KMS-11 (cell line): Measurements from ENCODE around the gene LONRF2.

Source experiments
- H2AFZ ChIP-seq: fragments of 200-600 bp; sonication (generic); 2 replicates; pipeline ENCODE4 v1.6.1; 2016; ENCODE audit warnings: antibody characterized with exemption, mixed run types, low read depth
- H3K27ac ChIP-seq: fragments of 200-600 bp; sonication (generic); 2 replicates; pipeline ENCODE4 v1.6.1; 2016; ENCODE audit warnings: mild to moderate bottlenecking, mixed run types
- H3K27me3 ChIP-seq: fragments of 200-600 bp; sonication (generic); 2 replicates; pipeline ENCODE4 v1.6.1; 2017; ENCODE audit warnings: mild to moderate bottlenecking, low read depth, mixed run types, moderate library complexity; ENCODE audit not compliant: insufficient read depth
- H3K36me3 ChIP-seq: fragments of 200-600 bp; sonication (generic); 2 replicates; pipeline ENCODE4 v1.6.1; 2017; ENCODE audit warnings: mild to moderate bottlenecking, mixed run types; ENCODE audit not compliant: insufficient read depth
- H3K4me1 ChIP-seq: fragments of 200-600 bp; sonication (generic); 2 replicates; pipeline ENCODE4 v1.6.1; 2016; ENCODE audit warnings: mild to moderate bottlenecking, low read depth, mixed run types; ENCODE audit not compliant: poor library complexity, severe bottlenecking
- H3K4me2 ChIP-seq: fragments of 200-600 bp; sonication (generic); 2 replicates; pipeline ENCODE4 v1.7.0; 2016; ENCODE audit warnings: mild to moderate bottlenecking, mixed run types
- H3K4me3 ChIP-seq: fragments of 200-600 bp; sonication (generic); IDR thresholded peaks from 2 replicates; pipeline ENCODE4 v1.6.1; 2017; ENCODE audit warnings: low read depth, low read length, mixed read lengths; ENCODE audit not compliant: insufficient read depth
- H3K79me2 ChIP-seq: fragments of 200-600 bp; sonication (generic); 2 replicates; pipeline ENCODE4 v1.6.1; 2016; ENCODE audit warnings: low read depth, mixed run types; ENCODE audit not compliant: insufficient read depth
- H3K9ac ChIP-seq: fragments of 200-600 bp; sonication (generic); 2 replicates; pipeline ENCODE4 v1.6.1; 2016; ENCODE audit warnings: mild to moderate bottlenecking, mixed run types
- H4K20me1 ChIP-seq: fragments of 200-600 bp; sonication (generic); 2 replicates; pipeline ENCODE4 v1.6.1; 2016; ENCODE audit warnings: mild to moderate bottlenecking, mixed run types; ENCODE audit not compliant: insufficient read depth
- TF ChIP-seq, protein P1 (sequence below): fragments of 200-600 bp; sonication (generic); conservative IDR thresholded peaks from 2 replicates; pipeline ENCODE4 v1.6.1; 2017; ENCODE audit warnings: low read depth, mild to moderate bottlenecking, antibody characterized with exemption, low read length, moderate library complexity, mixed read lengths

Gene LONRF2

DNA sequence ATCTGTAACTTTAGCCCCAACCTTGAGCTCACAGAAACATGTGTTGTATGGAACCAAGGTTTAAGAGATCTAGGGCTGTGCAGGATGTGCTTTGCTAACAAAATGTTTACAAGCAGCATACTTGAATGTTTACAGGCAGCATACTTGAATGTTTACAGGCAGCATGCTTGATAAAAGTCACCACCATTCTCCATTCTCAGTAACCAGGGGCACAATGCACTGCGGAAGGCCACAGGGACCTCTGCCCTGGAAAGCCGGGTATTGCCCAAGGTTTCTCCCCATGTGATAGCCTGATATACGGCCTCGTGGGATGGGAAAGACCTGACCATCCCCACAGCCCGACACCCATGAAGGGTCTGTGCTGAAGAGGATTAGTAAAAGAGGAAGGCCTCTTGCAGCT is 52.4 kb downstream of the LONRF2 start:
- no peak overlapping the region for H3K27ac ChIP-seq
- no peak overlapping the region for H2AFZ ChIP-seq
- no peaks in the 10 kb centered on the region for H3K36me3 ChIP-seq
- no peaks in the 10 kb centered on the region for H4K20me1 ChIP-seq
- no peaks in the 10 kb centered on the region for H3K79me2 ChIP-seq
- no peaks in the 10 kb centered on the region for H3K4me1 ChIP-seq
- TF ChIP-seq, protein P1, sequence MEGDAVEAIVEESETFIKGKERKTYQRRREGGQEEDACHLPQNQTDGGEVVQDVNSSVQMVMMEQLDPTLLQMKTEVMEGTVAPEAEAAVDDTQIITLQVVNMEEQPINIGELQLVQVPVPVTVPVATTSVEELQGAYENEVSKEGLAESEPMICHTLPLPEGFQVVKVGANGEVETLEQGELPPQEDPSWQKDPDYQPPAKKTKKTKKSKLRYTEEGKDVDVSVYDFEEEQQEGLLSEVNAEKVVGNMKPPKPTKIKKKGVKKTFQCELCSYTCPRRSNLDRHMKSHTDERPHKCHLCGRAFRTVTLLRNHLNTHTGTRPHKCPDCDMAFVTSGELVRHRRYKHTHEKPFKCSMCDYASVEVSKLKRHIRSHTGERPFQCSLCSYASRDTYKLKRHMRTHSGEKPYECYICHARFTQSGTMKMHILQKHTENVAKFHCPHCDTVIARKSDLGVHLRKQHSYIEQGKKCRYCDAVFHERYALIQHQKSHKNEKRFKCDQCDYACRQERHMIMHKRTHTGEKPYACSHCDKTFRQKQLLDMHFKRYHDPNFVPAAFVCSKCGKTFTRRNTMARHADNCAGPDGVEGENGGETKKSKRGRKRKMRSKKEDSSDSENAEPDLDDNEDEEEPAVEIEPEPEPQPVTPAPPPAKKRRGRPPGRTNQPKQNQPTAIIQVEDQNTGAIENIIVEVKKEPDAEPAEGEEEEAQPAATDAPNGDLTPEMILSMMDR, result no peak
- no peak overlapping the region for H3K4me2 ChIP-seq
- no peaks in the 10 kb centered on the region for H3K27me3 ChIP-seq
- no peak overlapping the region for H3K4me3 ChIP-seq
- H3K9ac ChIP-seq, result no peak overlapping the region

DNA sequence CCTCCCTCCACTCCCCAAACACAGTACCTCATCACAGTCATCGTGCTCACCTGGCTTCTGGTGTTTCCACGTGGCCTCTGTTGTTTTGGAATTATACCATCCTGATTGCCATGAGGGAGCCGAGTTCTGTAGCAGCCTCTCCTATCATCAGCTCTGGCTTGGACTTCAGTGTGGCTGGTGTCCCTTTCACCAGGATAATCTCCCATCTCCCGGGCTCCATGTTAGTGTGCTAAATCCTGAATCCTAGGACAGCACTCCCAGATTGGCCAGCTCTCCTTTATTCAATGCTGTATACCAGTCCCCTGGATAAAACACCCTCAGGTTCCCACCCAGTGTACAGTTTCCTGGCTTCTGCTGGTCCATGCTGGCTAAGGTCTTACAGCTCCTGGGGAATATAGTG is 53.3 kb downstream of the LONRF2 start:
- TF ChIP-seq, protein P1, result no peak
- no peaks in the 10 kb centered on the region for H3K79me2 ChIP-seq
- H4K20me1 ChIP-seq, result no peaks in the 10 kb centered on the region
- no peaks in the 10 kb centered on the region for H3K4me1 ChIP-seq
- H3K27me3 ChIP-seq, result no peaks in the 10 kb centered on the region
- no peak overlapping the region for H3K9ac ChIP-seq
- no peaks in the 10 kb centered on the region for H3K36me3 ChIP-seq
- no peak overlapping the region for H3K27ac ChIP-seq
- no peak overlapping the region for H3K4me2 ChIP-seq
- H2AFZ ChIP-seq, result no peak overlapping the region
- no peak overlapping the region for H3K4me3 ChIP-seq

DNA sequence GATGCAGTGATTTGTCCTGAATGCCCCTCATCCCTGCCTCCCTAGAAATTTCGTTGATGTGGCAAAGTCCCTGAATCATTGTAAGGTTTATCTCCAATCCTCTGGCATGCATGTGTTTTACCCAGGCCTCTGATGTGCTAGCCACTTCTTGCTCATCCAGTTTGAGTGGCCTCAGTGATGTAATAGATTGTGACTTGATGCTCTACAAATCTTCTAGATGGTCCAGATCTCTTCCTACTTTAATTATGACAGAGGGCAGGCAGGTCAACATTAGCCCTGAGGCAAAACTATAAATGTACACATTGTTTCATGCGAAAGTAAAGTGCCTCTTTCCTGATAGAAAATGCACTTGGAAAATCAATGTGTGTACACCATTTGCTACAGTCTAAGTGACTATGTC is 54.5 kb downstream of the LONRF2 start:
- Histone ChIP-seq H3K79me2 (no peaks in the 10 kb centered on the region), H3K27ac (no peak overlapping the region), H4K20me1 (no peaks in the 10 kb centered on the region), H3K4me1 (no peaks in the 10 kb centered on the region), H3K27me3 (no peaks in the 10 kb centered on the region), H3K36me3 (no peaks in the 10 kb centered on the region), H3K4me2 (no peak overlapping the region), H2AFZ (no peak overlapping the region), H3K9ac (no peak overlapping the region), H3K4me3 (no peak overlapping the region)
- TF ChIP-seq, protein P1, result no peak

DNA sequence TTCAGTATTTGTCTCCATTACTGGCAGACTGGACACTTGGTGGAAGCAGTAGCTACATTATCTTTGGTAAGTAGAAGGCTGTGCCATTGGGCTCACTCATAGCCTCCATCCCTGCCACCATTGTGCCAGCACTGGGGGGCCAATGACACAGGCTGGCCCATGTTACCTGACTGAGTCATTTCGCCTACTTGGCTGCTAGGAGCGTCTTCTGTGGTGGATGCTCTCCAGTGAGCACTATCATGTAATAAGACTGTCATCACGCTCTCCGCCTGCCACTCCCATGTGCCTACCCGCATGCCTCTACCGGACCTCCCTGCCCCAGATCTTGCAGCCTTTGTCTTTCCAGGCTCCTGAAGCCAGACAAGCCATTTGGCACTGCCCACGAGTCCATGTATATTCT is 56.2 kb downstream of the LONRF2 start:
- Histone ChIP-seq H3K4me1 (no peaks in the 10 kb centered on the region), H3K27ac (no peak overlapping the region), H3K36me3 (no peaks in the 10 kb centered on the region), H3K79me2 (no peaks in the 10 kb centered on the region), H3K4me2 (no peak overlapping the region), H4K20me1 (no peaks in the 10 kb centered on the region), H2AFZ (no peak overlapping the region), H3K4me3 (no peak overlapping the region), H3K27me3 (no peaks in the 10 kb centered on the region), H3K9ac (no peak overlapping the region)
- TF ChIP-seq, protein P1, result no peak

DNA sequence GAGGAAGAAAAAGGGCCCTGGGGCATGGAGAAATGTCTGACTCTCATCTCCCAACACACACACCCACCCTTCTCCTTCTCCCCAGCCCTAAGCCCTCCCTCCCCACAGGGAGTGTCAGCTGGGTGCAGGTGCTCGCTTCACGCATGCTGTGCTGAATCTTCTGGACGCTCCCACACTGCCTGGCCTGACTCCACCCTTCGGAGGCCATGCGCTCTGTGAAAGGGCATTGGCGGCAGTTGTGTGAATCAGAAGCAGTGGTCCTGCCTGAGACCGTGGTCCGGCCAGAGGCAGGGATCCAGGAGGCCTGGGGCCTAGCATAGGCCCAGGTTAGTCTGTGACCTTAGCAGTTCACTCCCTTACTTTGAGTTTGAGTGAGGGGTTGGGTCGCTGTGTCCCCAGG is 57.1 kb downstream of the LONRF2 start:
- H3K9ac ChIP-seq, result no peak overlapping the region
- no peaks in the 10 kb centered on the region for H4K20me1 ChIP-seq
- no peak overlapping the region for H3K4me3 ChIP-seq
- H2AFZ ChIP-seq, result no peak overlapping the region
- H3K27me3 ChIP-seq, result no peaks in the 10 kb centered on the region
- TF ChIP-seq, protein P1, result no peak
- H3K4me2 ChIP-seq, result no peak overlapping the region
- no peak overlapping the region for H3K27ac ChIP-seq
- no peaks in the 10 kb centered on the region for H3K4me1 ChIP-seq
- no peaks in the 10 kb centered on the region for H3K79me2 ChIP-seq
- H3K36me3 ChIP-seq, result no peaks in the 10 kb centered on the region
